ENCODE measurements around the gene LUZP2.

Gene LUZP2

DNA sequence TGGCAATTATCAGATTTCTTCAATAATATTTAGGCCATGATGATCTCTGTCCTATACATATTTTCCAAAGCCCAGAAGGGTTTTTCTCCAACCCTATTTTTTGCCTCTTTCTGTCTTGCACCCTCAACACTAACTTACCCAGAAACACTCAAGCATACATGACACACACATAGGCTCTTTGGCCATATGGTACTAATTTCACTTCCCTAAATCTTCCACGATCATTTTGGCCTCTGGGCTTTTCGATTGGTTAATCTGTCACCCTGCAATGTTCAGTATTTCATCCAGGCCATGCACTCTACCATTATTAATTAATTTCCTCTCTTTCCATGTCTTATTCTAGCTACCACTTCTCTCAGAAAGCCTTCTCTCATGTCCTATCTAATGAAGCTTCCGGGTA, 59.8 kb downstream of the LUZP2 start:
- Histone ChIP-seq H3K27ac (ENCODE audit: low read depth, low read length) (no peak overlapping the region), H3K4me1 (ENCODE audit: control insufficient read depth in 5 of 5, insufficient read depth in 5 of 5, low read length in 5 of 5) (no peaks in the 10 kb centered on the region), H3K9me3 (ENCODE audit: control insufficient read depth in 5 of 5, low read length in 5 of 5) (no peaks in the 10 kb centered on the region), H3K9ac (ENCODE audit: low read length in 5 of 5) (no peak overlapping the region), H3K27me3 (ENCODE audit: control insufficient read depth in 5 of 5, insufficient read depth in 4 of 5, low read length in 5 of 5) (no peaks in the 10 kb centered on the region), H3K4me3 (ENCODE audit: low read depth in 1 of 5, low read length in 5 of 5) (no peak overlapping the region), H3K36me3 (ENCODE audit: control insufficient read depth in 5 of 5, insufficient read depth in 5 of 5, low read length in 5 of 5) (no peaks in the 10 kb centered on the region)

DNA sequence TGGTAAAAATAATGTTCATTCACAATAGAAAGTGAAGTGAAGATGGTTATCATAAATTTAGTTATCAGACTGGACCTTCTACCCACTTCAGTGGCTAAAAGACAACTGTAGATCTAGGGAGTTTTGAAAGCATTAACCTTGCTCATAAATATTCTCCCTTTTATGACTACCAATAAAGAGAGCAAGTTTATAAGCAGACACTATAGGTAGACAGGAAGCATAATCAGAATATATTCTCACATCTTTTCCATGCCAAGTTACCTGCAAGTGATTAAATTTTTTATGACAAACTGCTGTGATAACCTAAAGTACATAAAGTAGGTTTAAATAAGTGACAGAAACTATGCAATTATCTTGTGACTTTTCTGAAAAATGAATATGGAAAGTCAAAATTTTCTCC, 62.5 kb downstream of the LUZP2 start:
- no peaks in the 10 kb centered on the region for H3K36me3 ChIP-seq (ENCODE audit: control insufficient read depth in 5 of 5, insufficient read depth in 5 of 5, low read length in 5 of 5)
- H3K9me3 ChIP-seq (ENCODE audit: control insufficient read depth in 5 of 5, low read length in 5 of 5): no peaks in the 10 kb centered on the region
- no peak overlapping the region for H3K4me3 ChIP-seq (ENCODE audit: low read depth in 1 of 5, low read length in 5 of 5)
- no peaks in the 10 kb centered on the region for H3K27me3 ChIP-seq (ENCODE audit: control insufficient read depth in 5 of 5, insufficient read depth in 4 of 5, low read length in 5 of 5)
- H3K27ac ChIP-seq (ENCODE audit: low read depth, low read length): no peak overlapping the region
- no peak overlapping the region for H3K9ac ChIP-seq (ENCODE audit: low read length in 5 of 5)
- no peaks in the 10 kb centered on the region for H3K4me1 ChIP-seq (ENCODE audit: control insufficient read depth in 5 of 5, insufficient read depth in 5 of 5, low read length in 5 of 5)

DNA sequence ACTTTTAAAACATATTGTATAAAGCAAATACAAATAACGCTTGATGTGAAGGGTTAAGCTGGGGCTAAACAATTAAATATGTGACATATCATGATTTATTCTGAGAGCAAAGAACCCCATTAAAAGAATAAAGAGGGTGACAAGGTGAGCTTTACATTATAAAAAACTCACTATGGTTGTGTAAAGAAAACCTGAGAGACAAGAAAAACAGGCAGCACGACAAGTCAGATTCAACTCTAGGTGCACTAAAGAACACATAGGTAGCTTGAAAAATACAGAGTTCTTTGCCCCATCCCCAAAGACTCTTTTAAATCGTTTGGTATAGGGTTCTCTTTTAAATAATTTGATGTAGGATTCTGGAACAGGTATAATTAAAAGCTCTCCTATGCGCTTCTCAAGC, 63.5 kb downstream of the LUZP2 start:
- Histone ChIP-seq H3K27me3 (ENCODE audit: control insufficient read depth in 5 of 5, insufficient read depth in 4 of 5, low read length in 5 of 5) (no peaks in the 10 kb centered on the region), H3K4me1 (ENCODE audit: control insufficient read depth in 5 of 5, insufficient read depth in 5 of 5, low read length in 5 of 5) (no peaks in the 10 kb centered on the region), H3K9ac (ENCODE audit: low read length in 5 of 5) (no peak overlapping the region), H3K36me3 (ENCODE audit: control insufficient read depth in 5 of 5, insufficient read depth in 5 of 5, low read length in 5 of 5) (no peaks in the 10 kb centered on the region), H3K27ac (ENCODE audit: low read depth, low read length) (no peak overlapping the region), H3K9me3 (ENCODE audit: control insufficient read depth in 5 of 5, low read length in 5 of 5) (no peaks in the 10 kb centered on the region), H3K4me3 (ENCODE audit: low read depth in 1 of 5, low read length in 5 of 5) (no peak overlapping the region)

DNA sequence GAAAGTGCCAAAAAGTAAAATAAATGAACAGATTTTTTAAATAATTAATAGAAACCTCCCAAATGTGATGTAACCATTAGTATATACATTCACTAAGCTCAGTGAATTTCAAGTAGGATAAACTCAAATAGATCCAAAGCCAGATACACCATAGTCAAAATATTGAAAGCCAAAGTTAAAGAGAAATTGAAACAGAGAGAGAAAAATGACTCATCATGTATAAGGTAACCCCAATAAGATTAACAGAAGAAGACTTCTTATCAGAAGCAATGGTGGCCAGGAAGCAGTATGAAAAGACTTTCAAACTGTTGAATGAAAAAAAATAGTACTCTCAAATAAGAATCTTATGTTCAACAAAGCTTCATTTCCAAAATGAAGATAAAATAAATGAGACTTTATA, 70.5 kb downstream of the LUZP2 start:
- no peaks in the 10 kb centered on the region for H3K36me3 ChIP-seq (ENCODE audit: control insufficient read depth in 5 of 5, insufficient read depth in 5 of 5, low read length in 5 of 5)
- H3K4me1 ChIP-seq (ENCODE audit: control insufficient read depth in 5 of 5, insufficient read depth in 5 of 5, low read length in 5 of 5): no peaks in the 10 kb centered on the region
- no peaks in the 10 kb centered on the region for H3K9me3 ChIP-seq (ENCODE audit: control insufficient read depth in 5 of 5, low read length in 5 of 5)
- no peaks in the 10 kb centered on the region for H3K27me3 ChIP-seq (ENCODE audit: control insufficient read depth in 5 of 5, insufficient read depth in 4 of 5, low read length in 5 of 5)
- H3K4me3 ChIP-seq (ENCODE audit: low read depth in 1 of 5, low read length in 5 of 5): no peak overlapping the region
- H3K27ac ChIP-seq (ENCODE audit: low read depth, low read length): no peak overlapping the region
- no peak overlapping the region for H3K9ac ChIP-seq (ENCODE audit: low read length in 5 of 5)

DNA sequence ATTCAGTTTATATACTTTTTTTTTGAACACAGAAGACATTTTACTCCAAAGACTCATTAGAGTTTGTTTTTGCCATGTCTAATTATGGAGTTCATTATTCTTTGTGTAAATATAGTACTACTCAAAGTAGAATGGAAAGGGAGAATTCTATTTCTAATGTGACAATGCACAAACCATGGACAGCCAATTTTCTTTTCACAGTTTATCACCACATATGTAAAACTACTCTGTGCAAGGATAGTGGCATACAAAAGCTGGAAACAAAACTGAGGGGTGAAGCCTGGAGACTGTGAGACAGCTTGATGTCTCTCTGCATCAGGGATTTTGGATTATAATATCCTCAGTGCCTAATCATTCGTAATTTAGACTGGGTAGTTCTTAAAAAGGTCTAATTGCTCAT, 75.5 kb downstream of the LUZP2 start:
- H3K9me3 ChIP-seq (ENCODE audit: control insufficient read depth in 5 of 5, low read length in 5 of 5): no peaks in the 10 kb centered on the region
- H3K27me3 ChIP-seq (ENCODE audit: control insufficient read depth in 5 of 5, insufficient read depth in 4 of 5, low read length in 5 of 5): no peaks in the 10 kb centered on the region
- H3K9ac ChIP-seq (ENCODE audit: low read length in 5 of 5): no peak overlapping the region
- H3K4me3 ChIP-seq (ENCODE audit: low read depth in 1 of 5, low read length in 5 of 5): no peak overlapping the region
- H3K36me3 ChIP-seq (ENCODE audit: control insufficient read depth in 5 of 5, insufficient read depth in 5 of 5, low read length in 5 of 5): no peaks in the 10 kb centered on the region
- no peak overlapping the region for H3K27ac ChIP-seq (ENCODE audit: low read depth, low read length)
- H3K4me1 ChIP-seq (ENCODE audit: control insufficient read depth in 5 of 5, insufficient read depth in 5 of 5, low read length in 5 of 5): no peaks in the 10 kb centered on the region

DNA sequence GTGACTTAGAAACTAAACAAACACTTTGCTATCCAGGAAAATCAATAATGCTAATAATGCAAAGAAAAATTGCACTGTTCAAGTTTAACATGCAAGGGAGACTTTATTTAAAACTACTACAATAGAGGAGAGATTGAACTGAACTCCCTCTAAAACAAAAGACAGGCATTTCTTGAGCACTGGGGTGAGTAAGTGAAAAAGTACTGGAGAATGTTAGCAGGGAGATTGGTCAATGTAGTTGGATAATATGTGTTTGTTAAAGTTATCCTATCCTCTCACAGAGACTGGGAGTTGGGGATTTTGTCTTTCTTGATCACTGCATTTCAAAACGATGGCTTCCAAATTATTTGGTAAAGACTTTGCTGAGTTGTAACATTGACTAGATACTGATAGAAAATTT, 77.6 kb downstream of the LUZP2 start:
- Histone ChIP-seq H3K36me3 (ENCODE audit: control insufficient read depth in 5 of 5, insufficient read depth in 5 of 5, low read length in 5 of 5) (no peaks in the 10 kb centered on the region), H3K9me3 (ENCODE audit: control insufficient read depth in 5 of 5, low read length in 5 of 5) (no peaks in the 10 kb centered on the region)

DNA sequence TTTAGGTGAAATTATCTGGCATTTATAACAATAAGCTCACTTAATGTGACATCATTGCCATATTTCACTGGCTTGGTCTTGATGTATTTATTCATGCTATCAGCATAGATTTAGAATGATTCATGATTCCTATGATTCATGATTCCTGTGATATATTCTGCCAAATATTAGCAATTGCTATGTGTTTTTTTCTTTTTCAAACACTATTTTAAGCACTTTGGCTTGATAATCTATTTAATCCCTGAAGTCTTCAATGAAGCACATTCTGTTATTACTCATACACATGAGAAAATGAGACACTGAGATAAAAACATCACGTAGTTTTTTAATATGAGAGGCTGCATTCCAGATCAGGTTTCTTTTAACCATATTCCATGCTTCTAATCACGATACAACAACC, 78.5 kb downstream of the LUZP2 start:
- no peaks in the 10 kb centered on the region for H3K4me1 ChIP-seq (ENCODE audit: control insufficient read depth in 5 of 5, insufficient read depth in 5 of 5, low read length in 5 of 5)
- H3K36me3 ChIP-seq (ENCODE audit: control insufficient read depth in 5 of 5, insufficient read depth in 5 of 5, low read length in 5 of 5): no peaks in the 10 kb centered on the region
- H3K9me3 ChIP-seq (ENCODE audit: control insufficient read depth in 5 of 5, low read length in 5 of 5): no peaks in the 10 kb centered on the region
- no peak overlapping the region for H3K4me3 ChIP-seq (ENCODE audit: low read depth in 1 of 5, low read length in 5 of 5)
- H3K27ac ChIP-seq (ENCODE audit: low read depth, low read length): no peak overlapping the region
- H3K9ac ChIP-seq (ENCODE audit: low read length in 5 of 5): no peak overlapping the region
- H3K27me3 ChIP-seq (ENCODE audit: control insufficient read depth in 5 of 5, insufficient read depth in 4 of 5, low read length in 5 of 5): no peaks in the 10 kb centered on the region

More for the DNA sequence above, 77.6 kb downstream of the LUZP2 start:
- Histone ChIP-seq H3K4me3 (ENCODE audit: low read depth in 1 of 5, low read length in 5 of 5) (no peak overlapping the region), H3K9ac (ENCODE audit: low read length in 5 of 5) (no peak overlapping the region), H3K4me1 (ENCODE audit: control insufficient read depth in 5 of 5, insufficient read depth in 5 of 5, low read length in 5 of 5) (no peaks in the 10 kb centered on the region), H3K27me3 (ENCODE audit: control insufficient read depth in 5 of 5, insufficient read depth in 4 of 5, low read length in 5 of 5) (no peaks in the 10 kb centered on the region), H3K27ac (ENCODE audit: low read depth, low read length) (no peak overlapping the region)

DNA sequence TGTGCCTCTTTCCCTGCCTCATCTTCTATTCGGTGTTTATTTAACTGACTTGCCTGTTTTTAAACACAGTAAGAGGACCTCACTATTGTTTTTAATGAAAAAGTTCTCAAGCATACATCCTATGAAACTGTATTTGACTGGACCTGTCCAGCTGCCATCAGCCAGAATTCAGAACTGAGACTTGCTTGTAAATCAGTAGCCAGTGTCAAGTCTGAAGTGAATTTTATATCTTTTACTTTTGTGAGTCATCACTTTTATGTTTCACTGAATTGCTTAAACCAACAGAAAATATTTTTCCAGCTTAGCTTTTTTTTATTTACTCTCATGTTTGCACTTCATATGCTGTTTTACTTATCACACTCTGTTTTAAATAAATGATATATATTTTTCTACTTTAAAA, 88.3 kb downstream of the LUZP2 start:
- no peak overlapping the region for H3K9ac ChIP-seq (ENCODE audit: low read length in 5 of 5)
- H3K36me3 ChIP-seq (ENCODE audit: control insufficient read depth in 5 of 5, insufficient read depth in 5 of 5, low read length in 5 of 5): no peaks in the 10 kb centered on the region
- no peak overlapping the region for H3K4me3 ChIP-seq (ENCODE audit: low read depth in 1 of 5, low read length in 5 of 5)
- no peak overlapping the region for H3K27ac ChIP-seq (ENCODE audit: low read depth, low read length)
- H3K27me3 ChIP-seq (ENCODE audit: control insufficient read depth in 5 of 5, insufficient read depth in 4 of 5, low read length in 5 of 5): no peaks in the 10 kb centered on the region
- no peaks in the 10 kb centered on the region for H3K9me3 ChIP-seq (ENCODE audit: control insufficient read depth in 5 of 5, low read length in 5 of 5)
- no peaks in the 10 kb centered on the region for H3K4me1 ChIP-seq (ENCODE audit: control insufficient read depth in 5 of 5, insufficient read depth in 5 of 5, low read length in 5 of 5)

DNA sequence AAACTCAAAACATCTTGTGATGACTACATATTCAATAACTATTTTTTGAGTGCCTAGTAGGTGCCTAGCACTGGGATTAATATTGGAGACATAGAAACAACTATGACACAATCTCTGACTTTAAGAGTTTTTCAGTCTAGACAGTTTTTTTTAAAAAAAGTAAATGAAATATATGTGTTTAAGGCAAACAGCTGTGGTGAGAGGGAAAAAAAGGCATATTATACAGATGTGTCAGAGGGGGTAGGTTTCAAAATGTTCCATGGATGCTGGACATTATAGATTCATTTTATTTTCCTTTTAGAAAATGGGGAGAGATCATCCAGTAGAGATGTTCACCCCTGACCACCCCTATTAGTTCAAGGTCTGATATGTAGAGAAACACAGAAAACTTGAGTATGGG, 90.8 kb downstream of the LUZP2 start:
- no peak overlapping the region for H3K27ac ChIP-seq (ENCODE audit: low read depth, low read length)
- H3K27me3 ChIP-seq (ENCODE audit: control insufficient read depth in 5 of 5, insufficient read depth in 4 of 5, low read length in 5 of 5): no peaks in the 10 kb centered on the region
- no peak overlapping the region for H3K4me3 ChIP-seq (ENCODE audit: low read depth in 1 of 5, low read length in 5 of 5)
- no peaks in the 10 kb centered on the region for H3K9me3 ChIP-seq (ENCODE audit: control insufficient read depth in 5 of 5, low read length in 5 of 5)
- no peaks in the 10 kb centered on the region for H3K4me1 ChIP-seq (ENCODE audit: control insufficient read depth in 5 of 5, insufficient read depth in 5 of 5, low read length in 5 of 5)
- H3K9ac ChIP-seq (ENCODE audit: low read length in 5 of 5): no peak overlapping the region
- no peaks in the 10 kb centered on the region for H3K36me3 ChIP-seq (ENCODE audit: control insufficient read depth in 5 of 5, insufficient read depth in 5 of 5, low read length in 5 of 5)

DNA sequence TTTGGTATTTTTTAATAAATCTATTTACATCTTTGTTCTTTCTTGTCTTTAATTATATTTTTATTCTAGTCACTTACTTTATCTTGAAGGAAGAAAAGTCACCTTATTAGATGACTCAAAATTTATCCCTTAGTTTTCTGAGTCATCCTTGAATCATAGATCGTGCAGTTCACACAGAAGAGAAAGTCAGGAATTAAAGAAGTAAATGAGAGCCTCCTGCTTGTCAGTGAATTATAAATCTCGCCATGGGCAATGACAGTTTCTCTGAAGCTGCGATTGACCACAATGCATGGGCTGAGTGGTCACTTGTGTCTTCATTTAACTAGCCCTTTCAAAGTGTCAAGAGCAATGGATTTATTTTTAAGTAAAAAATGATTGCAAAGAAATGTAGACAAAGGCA, 91.2 kb downstream of the LUZP2 start:
- no peaks in the 10 kb centered on the region for H3K4me1 ChIP-seq (ENCODE audit: control insufficient read depth in 5 of 5, insufficient read depth in 5 of 5, low read length in 5 of 5)
- no peak overlapping the region for H3K9ac ChIP-seq (ENCODE audit: low read length in 5 of 5)
- H3K4me3 ChIP-seq (ENCODE audit: low read depth in 1 of 5, low read length in 5 of 5): no peak overlapping the region
- H3K27ac ChIP-seq (ENCODE audit: low read depth, low read length): no peak overlapping the region
- no peaks in the 10 kb centered on the region for H3K27me3 ChIP-seq (ENCODE audit: control insufficient read depth in 5 of 5, insufficient read depth in 4 of 5, low read length in 5 of 5)
- no peaks in the 10 kb centered on the region for H3K9me3 ChIP-seq (ENCODE audit: control insufficient read depth in 5 of 5, low read length in 5 of 5)
- H3K36me3 ChIP-seq (ENCODE audit: control insufficient read depth in 5 of 5, insufficient read depth in 5 of 5, low read length in 5 of 5): no peaks in the 10 kb centered on the region

DNA sequence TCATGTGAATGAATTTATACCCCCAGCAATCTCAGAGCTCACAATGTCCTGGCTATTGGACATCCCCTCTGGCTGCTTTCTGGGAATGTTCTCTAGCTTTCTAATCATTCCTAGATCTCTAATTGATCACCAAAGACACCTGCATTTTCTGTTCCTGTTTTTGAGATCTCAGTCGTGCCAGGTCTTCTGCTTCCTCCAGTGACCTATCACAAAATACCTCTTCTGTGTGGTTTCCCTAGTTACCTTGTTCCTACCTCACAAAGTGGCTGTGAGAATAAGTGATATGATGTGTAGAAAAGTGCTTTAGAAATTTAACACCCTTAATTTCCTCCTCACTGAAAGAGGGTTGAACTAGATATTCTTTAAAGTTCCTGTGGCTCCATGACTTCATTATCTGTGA, 92.2 kb downstream of the LUZP2 start:
- no peaks in the 10 kb centered on the region for H3K9me3 ChIP-seq (ENCODE audit: control insufficient read depth in 5 of 5, low read length in 5 of 5)
- no peaks in the 10 kb centered on the region for H3K27me3 ChIP-seq (ENCODE audit: control insufficient read depth in 5 of 5, insufficient read depth in 4 of 5, low read length in 5 of 5)
- H3K9ac ChIP-seq (ENCODE audit: low read length in 5 of 5): no peak overlapping the region
- H3K27ac ChIP-seq (ENCODE audit: low read depth, low read length): no peak overlapping the region
- no peaks in the 10 kb centered on the region for H3K4me1 ChIP-seq (ENCODE audit: control insufficient read depth in 5 of 5, insufficient read depth in 5 of 5, low read length in 5 of 5)
- no peak overlapping the region for H3K4me3 ChIP-seq (ENCODE audit: low read depth in 1 of 5, low read length in 5 of 5)
- H3K36me3 ChIP-seq (ENCODE audit: control insufficient read depth in 5 of 5, insufficient read depth in 5 of 5, low read length in 5 of 5): no peaks in the 10 kb centered on the region
